Left ventricle myocardium inferior (tissue), 1 donor: ENCODE results near the gene SYVN1. TPM values are rescaled to one million over a fixed set of nuclear protein-coding genes. Genes with fewer than 3 reads are reported as not detected.

ENCODE experiments used
- DNase-seq: peaks from one replicate; pipeline ENCODE4 v3.0.0-alpha.2; 2020
- H3K27ac ChIP-seq: fragments of 200-600 bp; replicated peaks from 2 replicates; pipeline ENCODE4 v1.8.0; 2021
- H3K27me3 ChIP-seq: fragments of 200-600 bp; 2 replicates; pipeline ENCODE4 v1.8.0; 2021; ENCODE audit warnings: low read depth
- H3K36me3 ChIP-seq: fragments of 200-600 bp; 2 replicates; pipeline ENCODE4 v1.8.0; 2021
- H3K4me1 ChIP-seq: fragments of 200-600 bp; 2 replicates; pipeline ENCODE4 v1.8.0; 2021
- H3K4me3 ChIP-seq: fragments of 200-600 bp; 2 replicates; pipeline ENCODE4 v1.8.0; 2021; ENCODE audit warnings: mild to moderate bottlenecking, moderate library complexity
- H3K9me3 ChIP-seq: fragments of 200-600 bp; replicated peaks from 2 replicates; pipeline ENCODE4 v1.8.0; 2021
- CTCF ChIP-seq: fragments of 200-600 bp; IDR thresholded peaks from 2 replicates; pipeline ENCODE4 v1.8.0; 2021; ENCODE audit warnings: antibody characterized with exemption, mild to moderate bottlenecking, borderline replicate concordance
- intact Hi-C: fragments of 100-400 bp; cut with micrococcal nuclease; formaldehyde crosslinking; loops from one replicate; pipeline ENCODE4 v1.11.0; 2022
- microRNA-seq: library from miRNA; unstranded; fragments of <30 nt; microRNA quantifications from one replicate; pipeline ENCODE4 v1.2.0, GENCODE V29; 2020
- total RNA-seq: library from RNA; stranded (reverse); fragmentation: NEBNext Ultra II Directional; extraction: Animal tissue kit (Norgen Biotek cat#: 25700); gene quantifications from one replicate; pipeline ENCODE4 v1.2.1, GENCODE V29; 2021
- donor health status: DM: no; HTN: yes; CAD: no; lungs with severe emphysema.

Gene SYVN1
- total RNA-seq, 1 donor from 2014 or later, result 25.6 TPM

DNA sequence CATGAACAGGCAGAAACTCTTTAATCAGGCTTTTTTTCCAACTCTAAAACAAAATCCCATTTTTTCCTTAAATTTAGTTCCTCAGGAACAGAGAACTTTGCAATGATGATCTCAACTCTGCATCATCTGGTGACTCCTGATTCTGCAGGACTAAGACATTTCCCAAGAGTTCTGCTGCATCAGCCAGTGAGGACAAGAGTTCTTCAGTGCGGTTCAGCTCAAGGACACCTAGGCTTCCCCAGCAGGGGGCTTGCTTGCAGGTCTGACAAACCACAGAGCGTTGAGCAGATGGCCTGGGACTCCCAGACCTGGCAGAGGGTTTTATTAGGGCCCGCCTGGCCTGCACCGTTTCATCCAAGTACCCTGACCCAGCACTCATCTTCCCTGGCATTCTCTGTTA lies 56.9 kb downstream of the SYVN1 start:
- no peak overlapping the region for H3K27ac ChIP-seq
- no peaks in the 10 kb centered on the region for H3K27me3 ChIP-seq
- intact Hi-C loops, result no loop called here
- no peaks in the 10 kb centered on the region for H3K9me3 ChIP-seq
- no peaks in the 10 kb centered on the region for H3K4me1 ChIP-seq
- no peaks in the 10 kb centered on the region for H3K36me3 ChIP-seq
- no peak for TF ChIP-seq CTCF
- DNase-seq, result no peak
- H3K4me3 ChIP-seq, result no peak overlapping the region

Small RNA genes within 50 kb of the gene (microRNA-seq; reads per million reads assigned to microRNA genes)
- not detected for gene MIR6751

Other genes starting within 250 kb of the SYVN1 start
- 13.1 TPM for gene ATG2A, start 217.3 kb downstream of the SYVN1 start, total RNA-seq
- 22.5 TPM for gene PPP2R5B, start 209.8 kb downstream of the SYVN1 start, total RNA-seq
- gene GPHA2, start 198.6 kb downstream of the SYVN1 start, total RNA-seq, result not detected
- gene MAJIN, start 162.4 kb downstream of the SYVN1 start, total RNA-seq, result not detected
- 1.3 TPM for gene BATF2, start 137.5 kb downstream of the SYVN1 start, total RNA-seq
- gene ARL2, start 120.4 kb downstream of the SYVN1 start, total RNA-seq, result 128 TPM
- gene SNX15, start 107.1 kb downstream of the SYVN1 start, total RNA-seq, result 15.7 TPM
- 5.6 TPM for gene SAC3D1, start 93.3 kb downstream of the SYVN1 start, total RNA-seq
- 4.8 TPM for gene NAALADL1, start 76.0 kb downstream of the SYVN1 start, total RNA-seq
- gene CDCA5, start 50.5 kb downstream of the SYVN1 start, total RNA-seq, result 1.3 TPM
- 23.1 TPM for gene ZFPL1, start 50.3 kb downstream of the SYVN1 start, total RNA-seq
- 92.2 TPM for gene VPS51, start 38.3 kb downstream of the SYVN1 start, total RNA-seq
- gene TM7SF2, start 22.6 kb downstream of the SYVN1 start, total RNA-seq, result 56.7 TPM
- gene ZNHIT2, start 16.8 kb downstream of the SYVN1 start, total RNA-seq, result 6.1 TPM
- gene FAU, start 12.4 kb downstream of the SYVN1 start, total RNA-seq, result 629 TPM
- 32.1 TPM for gene MRPL49, start 12.2 kb downstream of the SYVN1 start, total RNA-seq
- gene SPDYC, start 35.7 kb upstream of the SYVN1 start, total RNA-seq, result not detected
- 74.6 TPM for gene CAPN1, start 47.4 kb upstream of the SYVN1 start, total RNA-seq
- gene POLA2, start 127.4 kb upstream of the SYVN1 start, total RNA-seq, result 3.8 TPM
- 11.3 TPM for gene CDC42EP2, start 180.3 kb upstream of the SYVN1 start, total RNA-seq
- gene DPF2, start 199.3 kb upstream of the SYVN1 start, total RNA-seq, result 40.6 TPM
- gene TIGD3, start 220.2 kb upstream of the SYVN1 start, total RNA-seq, result 0.44 TPM
- 5.0 TPM for gene SLC25A45, start 248.1 kb upstream of the SYVN1 start, total RNA-seq